ENCODE measurements around the gene DUSP12.

DNA sequence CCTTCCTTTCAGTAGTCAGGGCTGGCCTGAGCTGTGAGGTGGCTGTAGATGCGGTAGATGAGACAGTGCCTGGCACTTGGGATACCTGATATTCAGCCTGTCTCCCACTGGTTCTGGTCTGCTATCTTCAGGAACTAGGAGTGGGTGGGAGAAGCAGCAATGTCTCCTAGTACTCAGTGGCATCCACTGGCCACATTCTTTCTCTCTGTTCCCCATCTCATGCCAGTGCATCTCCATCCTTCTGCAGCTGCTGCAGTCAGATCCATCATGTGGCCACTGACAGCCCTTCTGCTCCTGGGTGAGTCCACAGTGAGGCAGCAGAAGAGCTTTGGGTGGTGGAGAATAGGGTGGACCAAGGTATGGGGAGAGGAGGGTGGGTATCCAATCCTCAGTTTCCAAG, 27.2 kb upstream of the DUSP12 start:
- TF ChIP-seq, protein P1, sequence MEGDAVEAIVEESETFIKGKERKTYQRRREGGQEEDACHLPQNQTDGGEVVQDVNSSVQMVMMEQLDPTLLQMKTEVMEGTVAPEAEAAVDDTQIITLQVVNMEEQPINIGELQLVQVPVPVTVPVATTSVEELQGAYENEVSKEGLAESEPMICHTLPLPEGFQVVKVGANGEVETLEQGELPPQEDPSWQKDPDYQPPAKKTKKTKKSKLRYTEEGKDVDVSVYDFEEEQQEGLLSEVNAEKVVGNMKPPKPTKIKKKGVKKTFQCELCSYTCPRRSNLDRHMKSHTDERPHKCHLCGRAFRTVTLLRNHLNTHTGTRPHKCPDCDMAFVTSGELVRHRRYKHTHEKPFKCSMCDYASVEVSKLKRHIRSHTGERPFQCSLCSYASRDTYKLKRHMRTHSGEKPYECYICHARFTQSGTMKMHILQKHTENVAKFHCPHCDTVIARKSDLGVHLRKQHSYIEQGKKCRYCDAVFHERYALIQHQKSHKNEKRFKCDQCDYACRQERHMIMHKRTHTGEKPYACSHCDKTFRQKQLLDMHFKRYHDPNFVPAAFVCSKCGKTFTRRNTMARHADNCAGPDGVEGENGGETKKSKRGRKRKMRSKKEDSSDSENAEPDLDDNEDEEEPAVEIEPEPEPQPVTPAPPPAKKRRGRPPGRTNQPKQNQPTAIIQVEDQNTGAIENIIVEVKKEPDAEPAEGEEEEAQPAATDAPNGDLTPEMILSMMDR (IDR thresholded peaks at IDR 0.05), result no peak
- TF ChIP-seq POLR2A (IDR thresholded peaks at IDR 0.05), result no peak
- TF ChIP-seq POLR2AphosphoS5 (IDR thresholded peaks at IDR 0.05), result no peak
